ENCODE data around the gene ITPKA.

DNA sequence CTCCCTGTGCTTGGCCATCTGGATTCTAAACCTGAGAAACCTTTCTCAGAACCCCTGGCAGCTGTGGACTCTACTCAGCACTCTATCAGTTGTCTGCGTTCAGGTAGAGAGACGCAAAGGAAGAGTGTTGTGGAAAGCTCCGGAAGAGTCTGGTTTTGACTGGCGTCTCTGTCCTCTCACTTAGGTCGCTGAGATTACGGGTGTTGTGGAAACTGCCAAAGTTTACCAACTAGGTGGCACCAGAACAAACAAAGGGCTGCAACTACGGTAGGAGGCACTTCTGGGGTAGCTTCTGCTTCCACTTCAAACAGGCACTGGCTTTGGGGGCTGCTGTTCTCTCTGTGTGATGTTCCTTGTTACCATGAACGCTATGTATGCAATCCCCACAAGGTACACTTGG is 19.2 kb upstream of the ITPKA start:
- TF ChIP-seq, protein P1, sequence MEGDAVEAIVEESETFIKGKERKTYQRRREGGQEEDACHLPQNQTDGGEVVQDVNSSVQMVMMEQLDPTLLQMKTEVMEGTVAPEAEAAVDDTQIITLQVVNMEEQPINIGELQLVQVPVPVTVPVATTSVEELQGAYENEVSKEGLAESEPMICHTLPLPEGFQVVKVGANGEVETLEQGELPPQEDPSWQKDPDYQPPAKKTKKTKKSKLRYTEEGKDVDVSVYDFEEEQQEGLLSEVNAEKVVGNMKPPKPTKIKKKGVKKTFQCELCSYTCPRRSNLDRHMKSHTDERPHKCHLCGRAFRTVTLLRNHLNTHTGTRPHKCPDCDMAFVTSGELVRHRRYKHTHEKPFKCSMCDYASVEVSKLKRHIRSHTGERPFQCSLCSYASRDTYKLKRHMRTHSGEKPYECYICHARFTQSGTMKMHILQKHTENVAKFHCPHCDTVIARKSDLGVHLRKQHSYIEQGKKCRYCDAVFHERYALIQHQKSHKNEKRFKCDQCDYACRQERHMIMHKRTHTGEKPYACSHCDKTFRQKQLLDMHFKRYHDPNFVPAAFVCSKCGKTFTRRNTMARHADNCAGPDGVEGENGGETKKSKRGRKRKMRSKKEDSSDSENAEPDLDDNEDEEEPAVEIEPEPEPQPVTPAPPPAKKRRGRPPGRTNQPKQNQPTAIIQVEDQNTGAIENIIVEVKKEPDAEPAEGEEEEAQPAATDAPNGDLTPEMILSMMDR (IDR thresholded peaks at IDR 0.05) = no peak
- no peak for TF ChIP-seq ZFX (IDR thresholded peaks at IDR 0.05; ENCODE audit: borderline replicate concordance)

All from 22Rv1 (cell line).